Measurements from ENCODE around the gene PLCL2.
"Not testable (repeated sequence)": the region's sequence is repeated elsewhere in the genome, so short reads cannot be mapped to it uniquely, and the experiment has no call there.

Gene PLCL2

GRCh38 chr3:16975083-16975482 lies 90.3 kb downstream of the PLCL2 start:
- H3K4me3 ChIP-seq (ENCODE audit: low read length) = no peak overlapping the region
- no peak for TF ChIP-seq ZNF274 (IDR thresholded peaks at IDR 0.05; ENCODE audit: low read depth, low read length)

DNA sequence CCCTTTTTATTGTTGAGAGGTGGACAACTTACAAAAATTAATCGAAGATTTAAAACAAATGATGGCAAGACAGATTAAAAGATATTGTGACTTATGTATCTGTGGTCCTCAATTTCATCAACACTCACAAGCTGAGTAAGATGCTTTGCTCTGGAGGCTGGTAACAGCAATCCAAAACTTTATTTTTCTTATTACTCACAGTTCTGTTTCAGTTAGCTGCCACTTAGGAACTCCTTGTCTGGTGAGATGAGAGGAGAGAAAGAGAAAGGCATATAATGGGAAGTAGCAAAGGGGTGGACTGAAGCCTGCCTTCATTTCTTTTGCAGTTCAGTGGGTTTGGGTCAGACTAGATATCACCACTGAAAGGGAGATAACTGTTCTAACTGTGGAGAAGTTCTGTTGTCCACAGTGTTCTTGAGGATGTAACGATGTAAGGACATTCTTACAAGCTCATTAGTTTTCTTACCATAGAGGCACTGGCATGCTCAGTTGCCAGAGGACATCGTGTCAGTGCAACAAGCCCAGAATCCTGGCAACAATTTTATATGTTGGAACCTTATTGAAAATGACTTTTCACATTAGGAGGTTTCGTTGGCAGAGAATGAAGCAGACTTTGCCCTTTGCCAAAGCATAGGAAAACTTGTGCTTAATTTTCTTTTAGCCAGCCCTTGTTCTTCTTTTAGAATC lies 93.6 kb downstream of the PLCL2 start:
- TF ChIP-seq ZNF274 (IDR thresholded peaks at IDR 0.05; ENCODE audit: low read depth, low read length) = no peak
- H3K4me3 ChIP-seq (ENCODE audit: low read length) = no peak overlapping the region

- no peak overlapping the region for H3K4me3 ChIP-seq (ENCODE audit: low read length)
- TF ChIP-seq ZNF274 (IDR thresholded peaks at IDR 0.05; ENCODE audit: low read depth, low read length) = no peak
Measured at GRCh38 chr3:16978921-16979271, 94.1 kb downstream of the PLCL2 start.

DNA sequence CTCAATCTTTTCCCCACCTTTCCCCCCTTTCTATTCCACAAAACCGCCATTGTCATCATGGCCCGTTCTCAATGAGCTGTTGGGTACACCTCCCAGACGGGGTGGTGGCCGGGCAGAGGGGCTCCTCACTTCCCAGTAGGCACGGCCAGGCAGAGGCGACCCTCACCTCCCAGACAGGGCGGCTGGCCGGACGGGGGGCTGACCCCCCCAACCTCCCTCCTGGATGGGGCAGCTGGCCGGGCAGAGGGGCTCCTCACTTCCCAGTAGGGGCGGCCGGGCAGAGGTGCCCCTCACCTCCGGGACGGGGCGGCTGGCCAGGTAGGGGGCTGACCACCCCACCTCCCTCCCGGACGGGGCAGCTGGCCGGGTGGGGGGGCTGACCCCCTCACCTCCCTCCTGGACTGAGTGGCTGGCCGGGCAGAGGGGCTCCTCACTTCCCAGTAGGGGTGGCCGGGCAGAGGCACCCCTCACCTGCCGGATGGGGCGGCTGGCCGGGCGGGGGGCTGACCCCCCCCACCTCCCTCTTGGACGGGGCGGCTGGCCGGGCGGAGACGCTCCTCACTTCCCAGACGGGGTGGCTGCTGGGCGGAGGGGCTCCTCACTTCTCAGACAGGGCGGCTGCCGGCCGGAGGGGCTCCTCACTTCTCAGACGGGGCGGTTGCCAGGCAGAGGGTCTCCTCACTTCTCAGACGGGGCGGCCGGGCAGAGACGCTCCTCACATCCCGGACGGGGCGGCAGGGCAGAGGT lies 95.2 kb downstream of the PLCL2 start:
- H3K4me3 ChIP-seq (ENCODE audit: low read length) = not testable (repeated sequence)

GRCh38 chr3:16980526-16980925 lies 95.8 kb downstream of the PLCL2 start:
- H3K4me3 ChIP-seq (ENCODE audit: low read length) = not testable (repeated sequence)

DNA sequence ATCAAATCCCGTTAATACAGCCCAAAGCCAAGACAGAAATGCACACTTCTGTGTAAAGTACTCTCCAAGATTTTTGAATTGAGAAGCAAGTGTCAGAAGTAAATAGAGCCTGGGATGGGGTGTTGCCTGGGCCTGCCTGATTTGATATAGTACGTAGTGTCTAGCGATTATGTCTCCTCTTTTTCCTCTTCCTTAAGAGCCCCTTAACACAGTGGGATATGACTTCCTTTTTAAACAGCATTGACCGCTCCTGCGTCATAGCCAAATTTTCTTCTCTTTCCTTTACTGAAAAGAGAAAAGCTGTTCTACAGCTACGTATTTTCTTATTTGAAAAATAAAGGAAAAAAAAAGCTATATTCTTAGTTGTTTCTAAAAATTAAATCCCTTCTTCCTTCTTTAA lies 97.7 kb downstream of the PLCL2 start:
- H3K4me3 ChIP-seq (ENCODE audit: low read length) = no peak overlapping the region
- TF ChIP-seq ZNF274 (IDR thresholded peaks at IDR 0.05; ENCODE audit: low read depth, low read length) = no peak

DNA sequence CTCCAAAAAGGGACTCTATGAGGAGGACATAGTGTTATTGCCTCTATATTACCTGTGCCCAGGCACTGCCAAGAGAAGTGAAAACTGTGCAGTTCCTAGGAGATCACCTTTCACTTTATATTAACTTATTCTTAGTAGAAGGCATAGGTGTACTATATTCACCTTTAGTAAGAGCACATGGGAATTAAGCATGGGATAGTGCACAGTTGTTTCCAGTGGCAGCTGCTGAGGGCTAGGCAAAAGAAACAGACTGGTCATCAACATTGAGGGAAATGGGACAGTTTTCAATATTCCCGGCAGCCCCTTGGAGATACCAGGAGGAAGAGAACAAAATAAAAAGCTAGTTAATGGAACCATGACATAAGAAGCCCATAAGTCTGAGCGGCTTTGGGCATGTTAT lies 100.9 kb downstream of the PLCL2 start:
- no peak overlapping the region for H3K4me3 ChIP-seq (ENCODE audit: low read length)
- no peak for TF ChIP-seq ZNF274 (IDR thresholded peaks at IDR 0.05; ENCODE audit: low read depth, low read length)

GRCh38 chr3:16987141-16987540 lies 102.4 kb downstream of the PLCL2 start:
- no peak for TF ChIP-seq ZNF274 (IDR thresholded peaks at IDR 0.05; ENCODE audit: low read depth, low read length)
- no peak overlapping the region for H3K4me3 ChIP-seq (ENCODE audit: low read length)

- no peak for TF ChIP-seq ZNF274 (IDR thresholded peaks at IDR 0.05; ENCODE audit: low read depth, low read length)
Measured at GRCh38 chr3:16990163-16990562, 105.4 kb downstream of the PLCL2 start.

DNA sequence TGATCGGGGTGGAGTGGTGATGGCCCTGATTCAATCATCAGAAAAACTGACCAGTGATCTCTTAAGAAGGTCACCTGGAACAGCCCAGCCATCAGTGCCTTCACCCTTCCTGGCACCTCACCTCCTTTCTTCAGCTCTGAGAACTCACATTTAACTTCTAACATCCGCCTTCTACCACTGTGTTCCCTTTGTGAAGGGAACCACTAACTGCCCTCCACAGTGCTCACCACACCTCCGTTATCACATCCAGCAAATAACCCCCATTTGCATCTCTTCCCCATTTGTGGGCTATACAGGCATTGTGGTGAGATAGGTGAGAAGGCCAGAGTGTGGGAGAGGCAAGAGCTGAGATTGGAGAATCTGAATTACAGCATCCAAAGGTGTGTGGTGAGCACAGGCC lies 107.4 kb downstream of the PLCL2 start:
- no peak for TF ChIP-seq ZNF274 (IDR thresholded peaks at IDR 0.05; ENCODE audit: low read depth, low read length)

More at GRCh38 chr3:16990163-16990562, 105.4 kb downstream of the PLCL2 start:
- no peak overlapping the region for H3K4me3 ChIP-seq (ENCODE audit: low read length)

GRCh38 chr3:16993227-16993626 lies 108.5 kb downstream of the PLCL2 start:
- no peak overlapping the region for H3K4me3 ChIP-seq (ENCODE audit: low read length)
- TF ChIP-seq ZNF274 (IDR thresholded peaks at IDR 0.05; ENCODE audit: low read depth, low read length) = no peak

More for the DNA sequence above, 107.4 kb downstream of the PLCL2 start:
- no peak overlapping the region for H3K4me3 ChIP-seq (ENCODE audit: low read length)

- TF ChIP-seq ZNF274 (IDR thresholded peaks at IDR 0.05; ENCODE audit: low read depth, low read length) = no peak
- no peak overlapping the region for H3K4me3 ChIP-seq (ENCODE audit: low read length)
Measured at GRCh38 chr3:16994854-16995525, 110.2 kb downstream of the PLCL2 start.

- no peak for TF ChIP-seq ZNF274 (IDR thresholded peaks at IDR 0.05; ENCODE audit: low read depth, low read length)
- H3K4me3 ChIP-seq (ENCODE audit: low read length) = no peak overlapping the region
Measured at GRCh38 chr3:16995601-16996000, 110.8 kb downstream of the PLCL2 start.

GRCh38 chr3:16998236-16998923 lies 113.6 kb downstream of the PLCL2 start:
- TF ChIP-seq ZNF274 (IDR thresholded peaks at IDR 0.05; ENCODE audit: low read depth, low read length) = no peak
- H3K4me3 ChIP-seq (ENCODE audit: low read length) = no peak overlapping the region

DNA sequence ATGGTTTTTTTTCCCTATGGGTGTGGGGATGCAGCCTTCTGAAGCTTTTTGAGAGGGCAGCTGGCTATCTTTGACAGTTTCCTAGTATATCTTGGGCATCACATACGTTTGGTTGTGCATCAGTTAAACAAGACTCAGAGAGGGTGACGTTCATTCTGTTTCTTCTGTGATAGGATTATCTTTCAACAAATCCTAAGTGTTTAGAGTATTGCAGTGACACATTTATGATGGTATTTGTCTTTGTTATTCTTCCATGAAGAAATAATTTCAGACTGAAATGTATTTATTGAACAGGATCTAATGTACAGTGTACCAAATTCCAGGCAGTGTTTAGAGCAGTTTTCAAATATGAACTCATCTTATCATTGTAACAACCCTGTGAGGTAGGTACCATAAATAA lies 114.4 kb downstream of the PLCL2 start:
- TF ChIP-seq ZNF274 (IDR thresholded peaks at IDR 0.05; ENCODE audit: low read depth, low read length) = no peak
- no peak overlapping the region for H3K4me3 ChIP-seq (ENCODE audit: low read length)

Data from GM08714 (cell line).